Activated T-cell treated with anti-CD3 and anti-CD28 coated beads, Interleukin-2, amount 50 U/mL, for 1 hour (primary cell): Measurements from ENCODE around the gene FRAT1.
A peak's percentile ranks its signal among the peaks of the same experiment; 100 is the strongest.
"Not testable (repeated sequence)": the region's sequence is repeated elsewhere in the genome, so short reads cannot be mapped to it uniquely, and the experiment has no call there.

Experiments used
- DNase-seq: peaks from one replicate; pipeline ENCODE4 v3.0.0-alpha.2; 2020

The FRAT1 gene, protein sequence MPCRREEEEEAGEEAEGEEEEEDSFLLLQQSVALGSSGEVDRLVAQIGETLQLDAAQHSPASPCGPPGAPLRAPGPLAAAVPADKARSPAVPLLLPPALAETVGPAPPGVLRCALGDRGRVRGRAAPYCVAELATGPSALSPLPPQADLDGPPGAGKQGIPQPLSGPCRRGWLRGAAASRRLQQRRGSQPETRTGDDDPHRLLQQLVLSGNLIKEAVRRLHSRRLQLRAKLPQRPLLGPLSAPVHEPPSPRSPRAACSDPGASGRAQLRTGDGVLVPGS

GRCh38 chr10:97318772-97319651, at the start of gene FRAT1:
Gene FRAT1 (plus strand): TSS chr10:97319271. CDS start chr10:97319454, 183 bp downstream.
- peak; percentile 94 for DNase-seq

- DNase-seq, result no peak
Measured at GRCh38 chr10:97270523-97271154, 48.4 kb upstream of the FRAT1 start.

- no peak for DNase-seq
Measured at GRCh38 chr10:97273700-97274099, 45.4 kb upstream of the FRAT1 start.

DNA sequence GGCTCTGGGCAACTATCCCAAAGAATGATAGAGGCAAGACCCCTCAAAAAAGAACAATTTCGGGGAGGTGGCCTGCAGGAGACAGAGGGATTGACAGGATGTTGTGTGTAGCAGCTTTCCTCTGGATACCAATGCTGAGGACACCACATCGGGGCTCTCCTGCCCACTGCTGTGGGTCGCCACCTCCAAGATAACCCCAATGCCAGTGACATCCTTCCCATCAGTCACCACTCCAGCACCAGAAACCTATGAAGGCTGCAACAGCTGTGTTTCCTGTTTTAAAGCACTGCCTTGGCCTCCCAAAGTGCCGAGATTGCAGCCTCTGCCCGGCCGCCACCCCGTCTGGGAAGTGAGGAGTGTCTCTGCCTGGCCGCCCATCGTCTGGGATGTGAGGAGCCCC, 44.2 kb upstream of the FRAT1 start:
- no peak for DNase-seq

GRCh38 chr10:97277551-97277950, 41.5 kb upstream of the FRAT1 start:
- DNase-seq, result no peak

DNA sequence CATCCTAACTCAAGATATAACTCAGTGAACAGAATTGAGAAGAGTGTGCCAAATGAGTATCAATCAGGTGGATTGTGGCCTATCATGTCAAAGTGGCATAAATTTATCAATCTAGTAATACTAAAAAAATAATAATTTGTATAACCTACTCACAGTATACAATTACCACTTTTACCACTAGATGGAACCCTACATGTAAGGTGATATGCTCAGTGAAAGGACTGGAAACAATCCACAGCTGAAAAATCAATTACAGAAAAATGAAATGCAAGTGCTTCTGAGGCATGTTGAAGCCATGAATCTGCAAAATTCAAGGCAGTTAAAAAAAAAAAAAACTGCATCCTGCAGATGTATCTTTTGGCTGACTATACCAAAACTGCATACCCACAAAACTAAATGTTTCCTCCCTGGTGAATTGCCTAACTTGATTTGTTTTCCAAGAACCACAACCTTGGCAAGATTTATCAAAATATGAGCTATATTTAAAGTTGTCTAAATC, 40.5 kb upstream of the FRAT1 start:
- DNase-seq, result no peak

- DNase-seq, result no peak
Measured at GRCh38 chr10:97279121-97279815, 39.8 kb upstream of the FRAT1 start.

DNA sequence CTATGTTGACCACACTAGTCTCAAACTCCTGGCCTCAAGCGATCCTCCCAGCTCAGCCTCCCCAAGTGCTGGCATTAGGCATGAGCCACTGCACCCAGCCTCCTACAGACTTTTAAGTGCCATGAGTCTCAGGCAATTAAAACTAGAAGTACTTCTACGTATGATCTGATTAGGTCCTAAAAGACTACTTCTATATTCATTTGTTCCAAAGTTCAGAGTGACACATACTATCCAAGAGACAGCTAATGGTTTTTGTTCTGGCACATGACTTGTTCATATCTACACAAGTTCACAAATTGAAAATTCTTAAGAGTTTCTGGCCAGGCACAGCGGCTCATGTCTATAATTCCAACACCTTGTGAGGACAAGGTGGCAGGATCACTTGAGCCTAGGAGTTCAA, 38.3 kb upstream of the FRAT1 start:
- DNase-seq, result no peak

DNA sequence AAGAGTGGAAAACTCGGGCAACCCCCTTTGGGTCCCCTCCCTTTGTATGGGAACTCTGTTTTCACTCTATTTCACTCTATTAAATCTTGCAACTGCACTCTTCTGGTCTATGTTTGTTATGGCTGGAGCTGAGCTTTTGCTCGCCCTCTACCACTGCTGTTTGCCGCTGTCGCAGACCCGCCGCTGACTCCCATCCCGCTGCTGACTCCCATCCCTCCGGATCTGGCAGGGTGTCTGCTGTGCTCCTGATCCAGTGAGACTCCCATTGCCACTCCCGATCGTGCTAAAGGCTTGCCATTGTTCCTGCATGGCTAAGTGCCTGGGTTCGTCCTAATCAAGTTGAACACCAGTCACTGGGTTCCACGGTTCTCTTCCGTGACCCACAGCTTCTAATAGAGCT, 29.0 kb upstream of the FRAT1 start:
- not testable (repeated sequence) for DNase-seq

- not testable (repeated sequence) for DNase-seq
Measured at GRCh38 chr10:97290576-97291356, 28.3 kb upstream of the FRAT1 start.

DNA sequence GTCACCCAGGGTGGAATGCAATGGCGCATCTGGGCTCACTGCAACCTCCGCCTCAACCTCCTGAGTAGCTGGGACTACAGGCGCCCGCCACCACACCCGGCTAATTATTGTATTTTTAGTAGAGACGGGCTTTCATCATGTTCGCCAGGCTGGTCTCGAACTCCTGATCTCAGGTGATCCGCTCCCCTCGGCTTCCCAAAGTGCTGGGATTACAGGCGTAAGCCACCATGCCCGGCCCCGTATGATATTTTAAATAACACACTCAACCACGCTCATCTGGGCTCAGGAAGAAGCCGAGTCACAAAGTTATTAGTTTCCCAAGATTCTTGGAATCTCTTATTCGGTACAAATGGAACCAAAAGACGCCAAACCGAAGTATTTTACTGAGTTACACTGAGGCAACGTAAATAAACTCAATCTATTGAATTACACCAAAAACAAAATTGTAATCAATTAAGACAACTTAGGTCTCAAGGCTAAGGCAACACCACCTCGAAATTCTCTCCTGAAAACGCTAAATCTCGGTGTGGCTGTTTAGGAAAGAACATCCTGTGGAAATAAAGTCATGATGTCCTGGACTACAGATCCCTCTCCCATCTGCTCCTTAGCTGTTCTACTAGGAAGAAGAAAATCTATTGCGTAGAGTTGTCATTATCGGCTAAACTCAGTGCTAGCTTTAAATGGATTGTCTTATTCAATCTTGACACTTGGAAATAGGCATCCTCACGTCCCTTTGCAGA, 27.5 kb upstream of the FRAT1 start:
- no peak for DNase-seq

DNA sequence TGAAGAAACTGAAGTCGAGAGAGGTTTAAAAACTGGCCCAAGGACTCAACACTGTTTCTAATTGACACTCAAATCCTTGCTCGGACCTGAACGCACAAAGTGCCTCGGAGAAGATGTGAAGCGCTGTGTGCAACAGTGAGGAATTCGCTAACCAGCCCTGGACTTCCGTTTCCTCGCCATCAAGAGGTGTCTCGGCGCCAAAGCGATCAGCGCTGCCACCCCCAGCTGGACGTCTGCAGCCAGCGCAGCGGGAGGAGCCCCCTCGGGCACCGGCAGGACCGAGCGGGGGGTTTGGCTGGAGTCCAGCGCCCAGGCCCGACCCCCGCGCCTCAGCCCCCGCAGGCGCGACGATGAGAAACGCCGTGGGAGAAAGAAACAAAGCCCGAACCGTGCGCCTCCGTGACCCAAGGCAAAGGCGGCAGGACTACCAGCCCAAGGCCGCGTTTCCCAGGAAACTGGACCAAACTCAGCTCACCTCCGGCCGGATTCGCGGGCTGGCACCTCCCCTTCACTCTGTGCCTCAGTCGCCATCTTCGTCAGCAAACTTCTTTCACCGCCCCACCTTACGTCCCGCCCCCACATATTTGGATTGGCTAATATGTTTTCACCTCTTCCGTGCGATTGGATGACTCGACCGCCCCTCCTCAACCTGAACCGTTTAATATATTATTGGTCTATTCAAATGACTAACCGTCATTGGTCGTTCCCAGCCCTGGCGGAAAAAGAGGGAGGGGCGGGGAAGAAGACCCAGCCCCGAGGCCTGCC, 26.8 kb upstream of the FRAT1 start, which contains the start of gene ARHGAP19:
Gene ARHGAP19, minus strand, starts transcription at position 541 of the 765 bp plus-strand sequence. Its CDS starts 10 bp downstream, at position 531.
- DNase-seq, result peak; percentile 86

DNA sequence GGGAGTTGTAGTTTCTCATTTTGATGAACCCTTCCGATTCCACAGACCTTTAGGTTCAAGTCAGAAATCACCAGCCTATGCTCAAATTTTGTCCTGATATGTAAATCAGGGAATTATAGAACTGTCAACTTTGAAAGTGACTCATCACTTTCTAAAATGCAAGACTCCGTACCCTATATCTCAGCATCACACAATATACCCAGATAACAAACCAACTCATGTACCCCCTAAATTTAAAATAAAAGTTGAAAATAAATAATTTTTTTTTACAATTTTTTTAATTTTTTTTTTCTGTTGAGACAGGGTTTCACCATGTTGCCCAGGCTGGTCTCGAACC, 26.2 kb upstream of the FRAT1 start:
- no peak for DNase-seq

GRCh38 chr10:97297556-97298222, 21.4 kb upstream of the FRAT1 start:
- no peak for DNase-seq

GRCh38 chr10:97298223-97298571, 20.9 kb upstream of the FRAT1 start:
- DNase-seq, result no peak

DNA sequence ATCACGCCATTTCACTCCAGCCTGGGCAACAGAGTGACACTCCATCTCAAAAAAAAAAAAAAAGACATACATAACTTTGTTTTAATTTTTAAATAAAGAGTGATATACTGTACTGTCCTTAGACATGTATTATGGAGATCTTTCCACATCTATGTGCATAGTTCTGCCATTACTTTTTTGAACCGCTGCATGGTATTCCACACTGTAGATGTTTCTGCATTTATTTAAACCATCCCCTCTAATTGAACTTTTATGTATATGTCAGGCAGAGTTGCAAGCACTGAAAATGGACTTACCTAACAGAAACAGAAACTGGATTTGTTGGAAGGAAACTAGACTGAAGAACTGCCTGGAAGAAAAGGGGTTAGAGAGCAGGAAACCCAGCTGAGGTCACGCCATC, 18.1 kb upstream of the FRAT1 start:
- no peak for DNase-seq

- DNase-seq, result no peak
Measured at GRCh38 chr10:97302088-97302791, 16.8 kb upstream of the FRAT1 start.

DNA sequence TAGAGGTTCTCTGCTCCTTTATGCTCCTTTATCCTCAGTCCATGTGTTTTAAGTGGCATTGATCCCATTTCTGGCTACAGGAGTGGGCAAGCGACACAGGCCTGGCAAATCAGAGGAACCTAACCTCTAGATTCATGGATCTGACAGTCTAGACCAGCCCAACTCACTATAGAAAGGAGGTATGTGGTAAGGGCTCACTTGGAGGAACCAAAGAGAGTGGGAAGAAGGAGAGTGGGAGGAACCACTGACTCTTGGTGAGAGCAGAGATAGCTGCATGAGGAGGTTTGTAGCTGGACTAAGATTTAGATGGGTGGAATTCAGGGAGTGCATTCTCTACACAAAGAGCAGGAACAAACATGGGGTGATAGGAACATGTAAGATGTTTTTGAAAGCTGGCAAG, 11.6 kb upstream of the FRAT1 start:
- no peak for DNase-seq
